Measurements from ENCODE around the gene REXO1. TPM values are rescaled to one million over a fixed set of nuclear protein-coding genes. Genes with fewer than 3 reads are reported as not detected.

The REXO1 gene
- polyA plus RNA-seq, 3 donors = 2.8 to 60.8 (median 3.0) TPM

DNA sequence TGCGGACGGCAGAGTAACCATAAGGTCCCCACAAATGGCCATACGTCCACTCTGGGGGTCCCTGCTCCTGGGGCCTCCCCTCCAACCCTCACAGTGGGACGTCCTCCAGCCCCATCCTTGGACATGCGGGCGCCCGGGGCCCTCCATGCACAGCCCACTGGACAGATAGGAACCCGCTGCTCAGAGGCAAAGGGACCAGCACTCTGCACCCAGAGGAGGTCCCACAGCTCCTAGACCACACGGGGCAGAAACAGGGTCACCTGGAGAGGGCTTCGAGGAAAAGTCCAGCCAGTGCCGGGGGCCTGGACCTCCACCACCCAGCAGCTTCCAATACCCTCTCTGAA is 11.1 kb downstream of the REXO1 start:
- H3K4me1 ChIP-seq (ENCODE audit: control insufficient read depth in 1 of 2, insufficient read depth in 2 of 2, low read length in 2 of 2) = peaks cover 13 to 29% of the 10 kb centered on the region in 2 donors
- H4K20me1 ChIP-seq (ENCODE audit: insufficient read depth, low read length) = peaks cover 100% of the 10 kb centered on the region
- H3K4me3 ChIP-seq (replicated peaks in 1 of 3; ENCODE audit: low read depth in 2 of 3, low read length in 3 of 3) = no peak overlapping the region
- no peak overlapping the region for H3K4me2 ChIP-seq (replicated peaks; ENCODE audit: extremely low read depth, low read length, poor library complexity, severe bottlenecking)
- no peak overlapping the region for H2AFZ ChIP-seq (ENCODE audit: insufficient read depth, low read depth, low read length, poor library complexity, severe bottlenecking)
- Mint-ChIP-seq H3K27me3 (ENCODE audit: low read depth in 3 of 3) (no peaks in the 10 kb centered on the region), H3K27ac (peak overlapping the region in 1 of 7 donors; percentile 40), H3K36me3 (peaks cover under 1 to 37% of the 10 kb centered on the region in 2 donors), H3K4me3 (no peak overlapping the region), H3K9me3 (no peaks in the 10 kb centered on the region), H3K4me1 (peaks cover 30% of the 10 kb centered on the region)
- DNase-seq = no peak
- peaks cover 7 to 19% of the 10 kb centered on the region in 2 donors for H3K36me3 ChIP-seq (replicated peaks in 1 of 2; ENCODE audit: control insufficient read depth in 1 of 2, insufficient read depth in 2 of 2, low read length in 2 of 2)
- no peak for TF ChIP-seq CTCF (IDR thresholded peaks at IDR 0.05)
- no peak overlapping the region for H3K9ac ChIP-seq (ENCODE audit: insufficient read depth, low read length, poor library complexity, severe bottlenecking)
- H3K27ac ChIP-seq (ENCODE audit: low read depth in 1 of 2, low read length in 2 of 2) = no peak overlapping the region
- intact Hi-C loops (cut with micrococcal nuclease) = no loop called here
- 83% methylated on average over 7 of the region's 11 CpGs for WGBS (ENCODE audit: insufficient coverage)
- H3K9me3 ChIP-seq (replicated peaks in 1 of 2; ENCODE audit: control insufficient read depth in 1 of 2, insufficient read depth in 1 of 2, low read length in 2 of 2) = no peaks in the 10 kb centered on the region
- no peaks in the 10 kb centered on the region for H3K27me3 ChIP-seq (ENCODE audit: control insufficient read depth in 2 of 2, insufficient read depth in 2 of 2, low read length in 2 of 2)
- H3K79me2 ChIP-seq (ENCODE audit: insufficient read depth, low read length) = peaks cover 95% of the 10 kb centered on the region

DNA sequence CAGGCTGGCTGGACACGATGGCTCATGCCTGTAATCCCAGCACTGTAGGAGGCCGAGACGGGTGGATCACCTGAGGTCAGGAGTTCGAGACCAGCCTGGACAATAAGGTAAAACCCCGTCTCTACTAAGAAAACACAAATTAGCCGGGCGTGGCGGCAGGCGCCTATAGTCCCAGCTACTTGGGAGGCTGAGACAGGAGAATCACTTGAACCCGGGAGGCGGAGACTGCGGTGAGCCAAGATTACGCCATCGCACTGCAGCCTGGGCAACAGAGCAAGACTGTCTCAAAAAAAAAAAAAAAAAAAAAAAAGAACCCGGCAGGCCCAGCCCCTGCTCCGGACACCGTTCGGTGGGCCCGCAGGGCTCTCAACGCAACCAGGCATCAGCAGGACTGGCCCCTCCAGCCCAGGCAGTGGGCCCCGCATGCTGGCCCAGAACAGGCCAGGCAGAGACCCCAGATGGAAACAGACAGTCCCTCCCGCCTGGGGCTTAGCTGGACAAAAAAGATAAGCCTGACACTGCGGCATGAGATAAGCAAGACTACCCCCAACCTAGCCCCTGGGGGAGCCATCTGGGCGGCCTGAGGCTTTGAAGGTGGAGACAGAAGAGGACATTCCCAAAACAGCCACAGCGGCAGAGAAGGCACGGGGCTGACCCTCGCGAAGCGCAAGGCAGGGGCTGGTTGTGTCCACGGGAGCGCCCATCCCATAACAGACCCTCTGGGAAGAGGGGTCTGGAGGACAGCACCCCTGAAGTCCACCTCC is 11.6 kb downstream of the REXO1 start:
- H3K27me3 Mint-ChIP-seq (ENCODE audit: low read depth in 3 of 3) = peaks cover 0 to under 1% (median 0%) of the 10 kb centered on the region in 3 donors
- no peak overlapping the region for H3K4me2 ChIP-seq (replicated peaks; ENCODE audit: extremely low read depth, low read length, poor library complexity, severe bottlenecking)
- H3K79me2 ChIP-seq (ENCODE audit: insufficient read depth, low read length) = peaks cover 94% of the 10 kb centered on the region
- no peaks in the 10 kb centered on the region for H3K9me3 ChIP-seq (replicated peaks in 1 of 2; ENCODE audit: control insufficient read depth in 1 of 2, insufficient read depth in 1 of 2, low read length in 2 of 2)
- peaks cover 13 to 29% of the 10 kb centered on the region in 2 donors for H3K4me1 ChIP-seq (ENCODE audit: control insufficient read depth in 1 of 2, insufficient read depth in 2 of 2, low read length in 2 of 2)
- peaks cover 11 to 23% of the 10 kb centered on the region in 2 donors for H3K36me3 ChIP-seq (replicated peaks in 1 of 2; ENCODE audit: control insufficient read depth in 1 of 2, insufficient read depth in 2 of 2, low read length in 2 of 2)
- no peak overlapping the region for H3K4me3 Mint-ChIP-seq
- peaks cover 100% of the 10 kb centered on the region for H4K20me1 ChIP-seq (ENCODE audit: insufficient read depth, low read length)
- H3K4me1 Mint-ChIP-seq = peaks cover 27% of the 10 kb centered on the region
- H3K27ac Mint-ChIP-seq = peak overlapping the region in 1 of 7 donors; percentile 40
- H3K9ac ChIP-seq (ENCODE audit: insufficient read depth, low read length, poor library complexity, severe bottlenecking) = no peak overlapping the region
- H3K4me3 ChIP-seq (replicated peaks in 1 of 3; ENCODE audit: low read depth in 2 of 3, low read length in 3 of 3) = no peak overlapping the region
- DNase-seq = no peak
- H2AFZ ChIP-seq (ENCODE audit: insufficient read depth, low read depth, low read length, poor library complexity, severe bottlenecking) = no peak overlapping the region
- no peak overlapping the region for H3K27ac ChIP-seq (ENCODE audit: low read depth in 1 of 2, low read length in 2 of 2)
- peaks cover 0 to 41% of the 10 kb centered on the region in 2 donors for H3K36me3 Mint-ChIP-seq
- intact Hi-C loops (cut with micrococcal nuclease) = no loop called here
- no peak for TF ChIP-seq CTCF (IDR thresholded peaks at IDR 0.05)
- H3K9me3 Mint-ChIP-seq = no peaks in the 10 kb centered on the region
- WGBS (ENCODE audit: insufficient coverage) = 98% methylated on average over 24 of the region's 31 CpGs
- H3K27me3 ChIP-seq (ENCODE audit: control insufficient read depth in 2 of 2, insufficient read depth in 2 of 2, low read length in 2 of 2) = no peaks in the 10 kb centered on the region

Measured in CD14-positive monocyte (primary cell).